Measurements from ENCODE around the gene PLOD3. TPM values are rescaled to one million over a fixed set of nuclear protein-coding genes. Genes with fewer than 3 reads are reported as not detected.

PLOD3 gene
- total RNA-seq, 1 donor from 2014 or later = 86.9 TPM

- Mint-ChIP-seq H3K4me1 (peaks cover 12% of the 10 kb centered on the region), H3K9me3 (no peaks in the 10 kb centered on the region), H3K36me3 (ENCODE audit: low read depth) (no peaks in the 10 kb centered on the region), H3K4me3 (no peak overlapping the region), H3K27me3 (ENCODE audit: low read depth) (peaks cover 34% of the 10 kb centered on the region), H3K27ac (ENCODE audit: unreplicated experiment) (no peak overlapping the region)
- no peak for TF ChIP-seq CTCF (conservative IDR thresholded peaks at IDR 0.05)
- DNase-seq (ENCODE audit: low read depth, low spot score) = no peak
These were observed 19.4 kb downstream of the PLOD3 start for GRCh38 chr7:101197991-101198390.

GRCh38 chr7:101195884-101196283 lies 21.5 kb downstream of the PLOD3 start:
- Mint-ChIP-seq H3K4me1 (peaks cover 20% of the 10 kb centered on the region), H3K36me3 (ENCODE audit: low read depth) (no peaks in the 10 kb centered on the region), H3K27ac (ENCODE audit: unreplicated experiment) (no peak overlapping the region), H3K27me3 (ENCODE audit: low read depth) (peaks cover 21% of the 10 kb centered on the region), H3K4me3 (no peak overlapping the region), H3K9me3 (no peaks in the 10 kb centered on the region)
- no peak for DNase-seq (ENCODE audit: low read depth, low spot score)
- no peak for TF ChIP-seq CTCF (conservative IDR thresholded peaks at IDR 0.05)

GRCh38 chr7:101189109-101189508 lies 28.3 kb downstream of the PLOD3 start:
- peaks cover 11% of the 10 kb centered on the region for H3K27me3 Mint-ChIP-seq (ENCODE audit: low read depth)
- no peak overlapping the region for H3K4me3 Mint-ChIP-seq
- no peaks in the 10 kb centered on the region for H3K36me3 Mint-ChIP-seq (ENCODE audit: low read depth)
- no peaks in the 10 kb centered on the region for H3K9me3 Mint-ChIP-seq
- TF ChIP-seq CTCF (conservative IDR thresholded peaks at IDR 0.05) = no peak
- no peak overlapping the region for H3K27ac Mint-ChIP-seq (ENCODE audit: unreplicated experiment)
- no peak for DNase-seq (ENCODE audit: low read depth, low spot score)
- H3K4me1 Mint-ChIP-seq = peaks cover 14% of the 10 kb centered on the region

- Mint-ChIP-seq H3K9me3 (peaks cover 4% of the 10 kb centered on the region), H3K27me3 (ENCODE audit: low read depth) (peaks cover 16% of the 10 kb centered on the region), H3K36me3 (ENCODE audit: low read depth) (no peaks in the 10 kb centered on the region), H3K4me3 (no peak overlapping the region), H3K27ac (ENCODE audit: unreplicated experiment) (no peak overlapping the region), H3K4me1 (peaks cover 19% of the 10 kb centered on the region)
- no peak for TF ChIP-seq CTCF (conservative IDR thresholded peaks at IDR 0.05)
- no peak for DNase-seq (ENCODE audit: low read depth, low spot score)
These were observed 30.4 kb downstream of the PLOD3 start for GRCh38 chr7:101186844-101187428.

- Mint-ChIP-seq H3K27ac (ENCODE audit: unreplicated experiment) (no peak overlapping the region), H3K4me1 (peaks cover 16% of the 10 kb centered on the region), H3K9me3 (peaks cover 4% of the 10 kb centered on the region), H3K4me3 (no peak overlapping the region), H3K27me3 (ENCODE audit: low read depth) (peaks cover 15% of the 10 kb centered on the region), H3K36me3 (ENCODE audit: low read depth) (no peaks in the 10 kb centered on the region)
- no peak for DNase-seq (ENCODE audit: low read depth, low spot score)
- TF ChIP-seq CTCF (conservative IDR thresholded peaks at IDR 0.05) = no peak
These were observed 31.2 kb downstream of the PLOD3 start for GRCh38 chr7:101186194-101186593.
